ENCODE measurements around the gene ZNF419.

Gene ZNF419

DNA sequence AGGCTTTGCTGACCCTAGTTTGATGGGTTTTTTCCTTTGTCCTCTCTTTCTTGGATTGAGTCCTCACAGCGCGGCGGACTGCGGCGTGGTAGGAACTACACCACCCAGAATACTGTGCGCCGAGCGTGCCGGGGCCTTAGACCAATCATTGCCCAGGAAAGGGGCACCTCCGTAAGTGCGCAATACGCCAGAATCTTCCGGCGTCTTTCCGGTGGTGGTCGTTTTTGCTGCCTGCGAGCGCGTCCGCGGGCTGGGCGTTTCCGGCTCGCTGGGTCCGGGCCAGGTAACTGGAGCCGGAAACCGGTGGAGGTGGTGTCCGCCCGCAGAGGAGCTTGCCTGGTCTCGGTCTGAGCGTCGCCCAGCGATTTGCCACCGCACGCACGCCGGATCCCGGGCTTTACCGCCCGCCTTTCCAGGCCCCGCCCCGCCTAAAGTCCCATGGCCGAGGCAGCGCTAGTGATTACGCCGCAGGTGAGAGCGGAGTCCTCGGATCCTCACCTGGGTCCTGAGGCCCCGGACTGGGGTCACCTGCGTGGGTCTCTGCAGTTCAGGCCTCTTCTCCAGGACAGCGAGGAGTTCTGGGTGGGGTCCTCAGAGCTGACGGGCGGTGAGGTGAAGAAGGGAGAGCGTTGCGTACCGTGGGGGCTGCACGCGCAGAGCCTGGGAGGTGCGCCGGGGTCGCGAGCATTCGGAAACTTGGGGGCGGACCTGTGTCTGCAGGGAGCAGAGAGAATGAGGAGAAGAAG is 39.8 kb downstream of the ZNF419 start, which contains the start of gene ZNF549:
Gene ZNF549 (plus strand): TSS at position 221 of the 746 bp plus-strand sequence. CDS start 218 bp downstream, at position 439.
- peak; percentile 93 for FAIRE-seq
- peak; percentile 95 for DNase-seq (ENCODE audit: insufficient read length, low spot score)

- DNase-seq (ENCODE audit: insufficient read length, low spot score) (no peak), FAIRE-seq (no peak)
These were observed 50.5 kb downstream of the ZNF419 start for GRCh38 chr19:57537953-57538547.

Data from HTR-8/SVneo (cell line).